ENCODE results near the gene ANKS1A.

DNA sequence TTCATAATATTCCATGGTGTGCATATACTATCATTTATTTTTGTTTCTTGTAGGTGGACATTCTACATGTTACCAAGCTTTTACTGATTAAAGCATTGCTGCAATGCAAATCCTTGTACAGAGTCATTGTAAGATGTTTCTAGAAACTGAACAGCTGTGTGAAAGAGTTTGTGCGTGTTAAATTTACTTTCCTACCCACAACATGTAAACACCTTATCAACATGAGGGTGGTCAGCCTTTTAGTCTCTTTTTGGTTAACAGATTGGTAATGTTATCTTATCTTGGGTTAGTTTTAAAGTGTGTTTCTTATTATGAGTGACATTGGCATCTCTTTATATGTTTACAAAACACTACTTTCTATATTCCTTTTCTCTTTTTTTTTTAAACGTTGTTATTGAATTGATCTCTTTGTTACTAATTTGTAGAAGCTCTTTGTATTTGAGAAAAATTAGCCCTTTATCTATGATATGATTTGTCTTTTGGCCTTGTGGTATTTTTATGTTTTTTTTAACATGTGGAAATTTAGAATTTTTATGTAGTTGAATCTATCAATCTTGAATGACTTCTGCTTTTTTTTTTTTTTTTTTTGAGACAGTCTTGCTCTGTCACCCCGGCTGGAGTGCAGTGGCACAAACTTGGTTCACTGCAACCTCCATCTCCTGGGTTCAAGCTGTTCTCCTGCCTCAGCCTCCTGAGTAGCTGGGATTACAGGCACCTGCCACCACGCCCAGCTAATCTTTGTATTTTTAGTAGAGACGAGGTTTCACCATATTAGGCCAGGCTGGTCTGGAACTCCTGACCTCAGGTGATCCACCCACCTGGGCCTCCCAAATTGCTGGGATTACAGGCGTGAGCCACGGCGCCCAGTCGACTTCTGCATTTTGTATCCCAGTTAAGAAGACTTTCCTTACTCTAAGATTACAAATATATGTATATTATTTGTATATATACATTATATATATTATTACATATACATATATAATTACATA is 140.0 kb downstream of the ANKS1A start:
- TF ChIP-seq, protein P1, sequence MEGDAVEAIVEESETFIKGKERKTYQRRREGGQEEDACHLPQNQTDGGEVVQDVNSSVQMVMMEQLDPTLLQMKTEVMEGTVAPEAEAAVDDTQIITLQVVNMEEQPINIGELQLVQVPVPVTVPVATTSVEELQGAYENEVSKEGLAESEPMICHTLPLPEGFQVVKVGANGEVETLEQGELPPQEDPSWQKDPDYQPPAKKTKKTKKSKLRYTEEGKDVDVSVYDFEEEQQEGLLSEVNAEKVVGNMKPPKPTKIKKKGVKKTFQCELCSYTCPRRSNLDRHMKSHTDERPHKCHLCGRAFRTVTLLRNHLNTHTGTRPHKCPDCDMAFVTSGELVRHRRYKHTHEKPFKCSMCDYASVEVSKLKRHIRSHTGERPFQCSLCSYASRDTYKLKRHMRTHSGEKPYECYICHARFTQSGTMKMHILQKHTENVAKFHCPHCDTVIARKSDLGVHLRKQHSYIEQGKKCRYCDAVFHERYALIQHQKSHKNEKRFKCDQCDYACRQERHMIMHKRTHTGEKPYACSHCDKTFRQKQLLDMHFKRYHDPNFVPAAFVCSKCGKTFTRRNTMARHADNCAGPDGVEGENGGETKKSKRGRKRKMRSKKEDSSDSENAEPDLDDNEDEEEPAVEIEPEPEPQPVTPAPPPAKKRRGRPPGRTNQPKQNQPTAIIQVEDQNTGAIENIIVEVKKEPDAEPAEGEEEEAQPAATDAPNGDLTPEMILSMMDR (IDR thresholded peaks at IDR 0.05), result no peak
- TF ChIP-seq POLR2A (IDR thresholded peaks at IDR 0.05), result no peak
- TF ChIP-seq POLR2AphosphoS5 (IDR thresholded peaks at IDR 0.05), result no peak
